Activated B cell treated with CpG ODN at 0.5 μM for 24 hours (primary cell): ENCODE data around the gene ASAP2. TPM values are rescaled to one million over a fixed set of nuclear protein-coding genes. Genes with fewer than 3 reads are reported as not detected.

Experiments
- ATAC-seq: fragments of 200-7000 bp; cut with Tn5 transposase; one replicate; pipeline ENCODE4 v1.10.0; 2021; ENCODE audit warnings: low read depth, mild to moderate bottlenecking, moderate library complexity
- CTCF ChIA-PET: fragments of 350-600 bp; sonication (Branson Sonifier 250); formaldehyde crosslinking; loops from one replicate; lab custom pipeline; 2021; ENCODE audit warnings: antibody characterized with exemption; lab: Charles Lee
- POLR2A ChIA-PET: fragments of 350-600 bp; sonication (Branson Sonifier 250); formaldehyde crosslinking; loops from one replicate; lab custom pipeline; 2021; ENCODE audit warnings: antibody characterized with exemption; lab: Charles Lee
- DNase-seq: peaks from one replicate; pipeline ENCODE4 v3.0.0; 2022
- H3K27ac Mint-ChIP-seq: one replicate; pipeline ENCODE4 v1.8.0; 2020; ENCODE audit warnings: mixed read lengths
- H3K27me3 Mint-ChIP-seq: one replicate; pipeline ENCODE4 v1.8.0; 2021; ENCODE audit warnings: mixed read lengths
- H3K36me3 Mint-ChIP-seq: one replicate; pipeline ENCODE4 v1.8.0; 2021; ENCODE audit warnings: low read depth, mixed read lengths
- H3K4me1 Mint-ChIP-seq: one replicate; pipeline ENCODE4 v1.8.0; 2021; ENCODE audit warnings: mixed read lengths
- H3K4me3 Mint-ChIP-seq: one replicate; pipeline ENCODE4 v1.8.0; 2020; ENCODE audit warnings: mild to moderate bottlenecking, mixed read lengths
- H3K9me3 Mint-ChIP-seq: one replicate; pipeline ENCODE4 v1.8.0; 2020; ENCODE audit warnings: mixed read lengths
- intact Hi-C: fragments of 100-400 bp; cut with micrococcal nuclease; formaldehyde crosslinking; loops from one replicate; pipeline ENCODE4 v1.15.1; 2024
- total RNA-seq: library from RNA; stranded (reverse); gene quantifications from 2 replicates; pipeline ENCODE4 v1.2.3, GENCODE V29; 2022
- TF ChIP-seq, protein P1 (sequence below): fragments of 200-600 bp; IDR thresholded peaks from one replicate; pipeline ENCODE4 v1.8.0; 2022; ENCODE audit warnings: antibody characterized with exemption, mild to moderate bottlenecking

The ASAP2 gene
- total RNA-seq, 1 donor from 2014 or later, result not detected

DNA sequence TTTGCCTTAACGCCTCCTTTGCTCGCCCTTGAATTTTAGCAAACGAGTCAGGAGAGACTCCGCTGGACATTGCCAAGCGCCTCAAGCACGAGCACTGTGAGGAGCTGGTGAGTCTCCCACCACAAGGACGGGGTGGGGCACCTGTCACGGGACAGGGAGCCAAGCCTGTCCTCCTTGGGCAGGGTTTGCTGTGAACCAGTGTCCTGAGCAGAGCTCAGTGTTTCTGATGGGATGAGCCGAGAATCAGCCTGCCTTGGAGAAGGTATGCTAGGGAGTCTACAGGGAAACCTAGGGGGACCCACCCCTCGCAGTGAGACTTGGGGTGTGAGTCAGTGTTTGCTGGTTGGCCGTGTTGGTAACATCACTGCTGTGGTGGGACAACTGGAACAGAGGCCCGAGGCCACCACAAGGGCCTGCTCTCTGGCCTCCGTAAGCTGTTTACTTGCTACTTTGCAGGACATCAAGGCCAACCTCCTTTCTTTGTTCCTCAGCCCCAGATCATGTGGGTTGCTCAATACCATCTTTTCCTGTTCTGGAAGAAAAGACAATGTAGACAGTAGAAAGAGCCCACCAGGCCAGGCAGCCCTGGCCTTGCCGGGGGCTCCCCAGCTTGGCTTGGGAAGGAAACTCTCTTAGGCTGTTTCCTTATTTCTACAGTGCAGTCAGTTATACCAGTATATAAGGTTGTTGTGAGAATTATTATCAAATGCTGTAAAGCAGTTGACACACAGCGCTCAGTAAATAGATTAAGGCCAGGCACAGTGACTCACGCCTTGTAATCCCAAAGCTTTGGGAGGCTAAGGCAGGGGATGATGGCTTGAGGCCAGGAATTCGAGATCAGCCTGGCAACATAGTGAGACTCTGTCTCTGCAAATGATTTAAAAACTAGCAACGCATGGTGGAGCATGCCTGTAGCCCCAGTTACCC lies 174.4 kb downstream of the ASAP2 start:
- TF ChIP-seq, protein P1, sequence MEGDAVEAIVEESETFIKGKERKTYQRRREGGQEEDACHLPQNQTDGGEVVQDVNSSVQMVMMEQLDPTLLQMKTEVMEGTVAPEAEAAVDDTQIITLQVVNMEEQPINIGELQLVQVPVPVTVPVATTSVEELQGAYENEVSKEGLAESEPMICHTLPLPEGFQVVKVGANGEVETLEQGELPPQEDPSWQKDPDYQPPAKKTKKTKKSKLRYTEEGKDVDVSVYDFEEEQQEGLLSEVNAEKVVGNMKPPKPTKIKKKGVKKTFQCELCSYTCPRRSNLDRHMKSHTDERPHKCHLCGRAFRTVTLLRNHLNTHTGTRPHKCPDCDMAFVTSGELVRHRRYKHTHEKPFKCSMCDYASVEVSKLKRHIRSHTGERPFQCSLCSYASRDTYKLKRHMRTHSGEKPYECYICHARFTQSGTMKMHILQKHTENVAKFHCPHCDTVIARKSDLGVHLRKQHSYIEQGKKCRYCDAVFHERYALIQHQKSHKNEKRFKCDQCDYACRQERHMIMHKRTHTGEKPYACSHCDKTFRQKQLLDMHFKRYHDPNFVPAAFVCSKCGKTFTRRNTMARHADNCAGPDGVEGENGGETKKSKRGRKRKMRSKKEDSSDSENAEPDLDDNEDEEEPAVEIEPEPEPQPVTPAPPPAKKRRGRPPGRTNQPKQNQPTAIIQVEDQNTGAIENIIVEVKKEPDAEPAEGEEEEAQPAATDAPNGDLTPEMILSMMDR, result no peak

DNA sequence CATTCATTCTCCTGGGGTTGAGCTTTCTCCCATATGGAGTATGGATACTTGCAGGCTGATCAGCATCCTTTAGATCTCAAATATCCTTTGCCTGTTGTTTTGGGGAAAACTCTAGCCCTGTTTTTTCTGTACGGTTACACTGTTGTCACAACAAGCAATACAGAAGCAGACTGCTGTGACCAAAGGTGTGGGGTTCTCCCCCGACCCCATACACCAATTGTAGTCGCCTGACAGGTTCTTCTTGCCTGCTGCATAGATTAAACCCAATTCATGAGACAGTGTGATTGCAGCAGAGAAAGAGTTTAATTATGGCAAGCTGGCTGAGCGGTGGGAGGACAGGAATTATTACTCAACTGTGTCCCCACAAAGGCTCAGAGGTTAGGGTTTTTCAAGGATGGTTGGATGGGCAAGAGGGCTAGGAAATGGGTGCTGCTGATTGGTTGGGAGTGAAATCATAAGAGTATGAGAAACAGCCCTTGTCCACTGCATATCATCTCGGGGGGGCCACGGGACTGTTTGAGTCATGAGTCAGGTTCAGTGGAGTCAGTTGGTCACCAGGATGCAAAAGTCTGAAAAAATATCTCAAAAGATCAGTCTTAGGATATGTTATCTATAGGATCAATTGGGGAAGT lies 176.1 kb downstream of the ASAP2 start:
- intact Hi-C loops, result no loop called here
- Mint-ChIP-seq H3K9me3 (no peaks in the 10 kb centered on the region), H3K36me3 (no peaks in the 10 kb centered on the region), H3K27ac (no peak overlapping the region), H3K4me3 (no peak overlapping the region), H3K27me3 (peaks cover 5% of the 10 kb centered on the region), H3K4me1 (no peaks in the 10 kb centered on the region)
- DNase-seq, result no peak
- no peak for ATAC-seq
- POLR2A ChIA-PET, result no interaction called here
- TF ChIP-seq, protein P1, result no peak
- CTCF ChIA-PET, result no interaction called here

More for the DNA sequence above, 174.4 kb downstream of the ASAP2 start:
- no peaks in the 10 kb centered on the region for H3K4me1 Mint-ChIP-seq
- no peaks in the 10 kb centered on the region for H3K36me3 Mint-ChIP-seq
- CTCF ChIA-PET, result no interaction called here
- POLR2A ChIA-PET, result no interaction called here
- H3K27ac Mint-ChIP-seq, result no peak overlapping the region
- no peak for DNase-seq
- peaks cover 6% of the 10 kb centered on the region for H3K27me3 Mint-ChIP-seq
- H3K9me3 Mint-ChIP-seq, result no peaks in the 10 kb centered on the region
- no peak overlapping the region for H3K4me3 Mint-ChIP-seq
- intact Hi-C loops, result no loop called here
- no peak for ATAC-seq

DNA sequence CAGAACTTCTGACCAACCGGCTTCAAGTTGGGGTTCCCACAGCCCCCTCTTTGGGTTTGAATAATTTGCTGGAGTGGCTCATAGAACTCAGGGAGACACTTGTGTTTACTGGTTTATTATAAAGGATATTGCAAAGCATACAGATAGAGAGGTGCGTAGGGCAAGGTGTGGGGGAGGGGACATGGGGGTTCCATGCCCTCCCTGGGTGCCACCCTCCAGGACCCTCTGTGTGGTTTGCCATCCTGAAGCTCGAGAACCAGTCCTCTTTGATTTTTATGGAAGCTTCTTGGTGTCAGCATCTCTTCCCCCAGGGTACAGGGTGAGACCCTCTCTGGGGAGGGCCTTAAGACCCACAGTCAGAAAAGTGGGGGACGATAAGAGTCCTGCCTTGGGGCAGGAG lies 177.9 kb downstream of the ASAP2 start:
- no peak for ATAC-seq
- Mint-ChIP-seq H3K4me1 (no peaks in the 10 kb centered on the region), H3K9me3 (no peaks in the 10 kb centered on the region), H3K27me3 (peaks cover 2% of the 10 kb centered on the region), H3K36me3 (no peaks in the 10 kb centered on the region), H3K4me3 (no peak overlapping the region), H3K27ac (no peak overlapping the region)
- intact Hi-C loops, result no loop called here
- TF ChIP-seq, protein P1, result no peak
- ChIA-PET POLR2A (interaction anchor here (0.5 kb wide), 1 partner anchor 111 kb away, joined by 3 read pairs; no protein-coding TSS in a partner anchor), CTCF (no interaction called here)
- no peak for DNase-seq

DNA sequence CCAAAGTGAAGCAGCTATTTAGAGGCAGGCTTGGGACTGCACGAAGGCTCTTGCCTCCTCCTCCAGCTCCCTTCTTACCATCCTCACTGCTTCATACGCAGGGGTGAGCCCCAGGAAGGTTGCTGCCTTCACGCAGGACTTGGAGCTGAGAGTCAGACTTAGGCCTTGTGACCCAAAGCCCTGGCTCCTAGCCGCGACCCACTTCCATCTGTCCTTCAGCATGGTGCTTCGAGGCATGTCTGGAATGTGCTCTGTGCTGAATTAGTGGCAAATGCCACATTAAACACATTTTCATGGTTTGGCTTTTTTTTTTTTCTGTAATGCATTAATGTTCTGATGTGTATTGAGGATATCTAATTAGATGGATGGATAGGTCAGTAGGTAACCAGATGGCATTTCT lies 179.2 kb downstream of the ASAP2 start:
- H3K4me1 Mint-ChIP-seq, result no peaks in the 10 kb centered on the region
- intact Hi-C loops, result no loop called here
- H3K9me3 Mint-ChIP-seq, result no peaks in the 10 kb centered on the region
- ChIA-PET CTCF (no interaction called here), POLR2A (no interaction called here)
- ATAC-seq, result no peak
- H3K4me3 Mint-ChIP-seq, result no peak overlapping the region
- DNase-seq, result no peak
- TF ChIP-seq, protein P1, result no peak
- H3K27me3 Mint-ChIP-seq, result peaks cover 2% of the 10 kb centered on the region
- no peak overlapping the region for H3K27ac Mint-ChIP-seq
- no peaks in the 10 kb centered on the region for H3K36me3 Mint-ChIP-seq

DNA sequence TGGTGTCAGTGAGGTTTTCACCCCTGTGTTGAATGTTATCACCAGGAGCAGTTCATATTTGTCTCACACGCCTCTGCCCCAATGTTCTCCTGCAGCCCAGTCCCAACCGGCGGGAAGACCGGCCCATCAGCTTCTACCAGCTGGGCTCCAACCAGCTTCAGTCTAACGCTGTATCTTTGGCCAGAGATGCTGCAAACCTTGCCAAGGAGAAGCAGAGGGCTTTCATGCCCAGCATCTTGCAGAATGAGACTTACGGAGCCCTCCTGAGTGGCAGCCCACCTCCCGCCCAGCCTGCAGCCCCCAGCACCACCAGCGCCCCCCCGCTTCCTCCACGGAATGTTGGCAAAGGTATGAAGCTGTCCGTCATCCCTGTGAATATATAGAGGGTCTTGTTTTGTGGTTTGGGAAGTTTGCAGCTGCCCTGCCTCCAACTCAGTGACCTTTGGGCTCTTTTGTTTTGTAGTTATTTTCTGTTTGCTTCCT lies 181.6 kb downstream of the ASAP2 start:
- TF ChIP-seq, protein P1, result no peak
- intact Hi-C loops, result no loop called here
- H3K27me3 Mint-ChIP-seq, result no peaks in the 10 kb centered on the region
- no peak overlapping the region for H3K27ac Mint-ChIP-seq
- ChIA-PET POLR2A (no interaction called here), CTCF (no interaction called here)
- no peak overlapping the region for H3K4me3 Mint-ChIP-seq
- H3K36me3 Mint-ChIP-seq, result no peaks in the 10 kb centered on the region
- no peaks in the 10 kb centered on the region for H3K4me1 Mint-ChIP-seq
- DNase-seq, result no peak
- H3K9me3 Mint-ChIP-seq, result no peaks in the 10 kb centered on the region
- no peak for ATAC-seq
